Fibroblast of villous mesenchyme (primary cell): ENCODE results near the gene DDAH2. TPM values are rescaled to one million over a fixed set of nuclear protein-coding genes. Genes with fewer than 3 reads are reported as not detected.

Experiments
- DNase-seq: peaks from one replicate; pipeline ENCODE4 v3.0.0-alpha.2; 2010; ENCODE audit warnings: low read depth
- H3K4me3 ChIP-seq: 2 replicates; pipeline ENCODE4 v1.5.1; 2011; ENCODE audit warnings: low read depth, mild to moderate bottlenecking, low read length
- CTCF ChIP-seq: IDR thresholded peaks from 2 replicates; pipeline ENCODE4 v1.5.1; 2012; ENCODE audit warnings: low read depth, mild to moderate bottlenecking, low read length; ENCODE audit not compliant: insufficient read depth
- total RNA-seq: library from RNA; depleted of rRNA; stranded (reverse); fragments of >200 nt; gene quantifications from 2 replicates; pipeline ENCODE4 v1.2.3, GENCODE V29; 2012

The DDAH2 gene
- total RNA-seq = 60.5 and 68.0 TPM in 2 replicates

- TF ChIP-seq CTCF = no peak
- DNase-seq = no peak
- peak within 1 kb of the TSS; percentile 93 for H3K4me3 ChIP-seq
Observed at GRCh38 chr6:31728767-31729514, at the start of gene DDAH2. TSS of gene DDAH2 (minus strand) at chr6:31729299. CDS start at chr6:31729161, 138 bp downstream.

GRCh38 chr6:31778193-31778592 lies 49.1 kb upstream of the DDAH2 start:
- DNase-seq = no peak
- TF ChIP-seq CTCF = no peak
- H3K4me3 ChIP-seq = no peak overlapping the region

GRCh38 chr6:31777667-31778050 lies 48.6 kb upstream of the DDAH2 start:
- DNase-seq = no peak

GRCh38 chr6:31776989-31777666 lies 48.0 kb upstream of the DDAH2 start, which contains the start of gene VWA7:
TSS of gene VWA7 (minus strand) at chr6:31777328. CDS start at chr6:31776779, 549 bp downstream.
- H3K4me3 ChIP-seq = no peak within 1 kb of the TSS
- no peak for TF ChIP-seq CTCF
- DNase-seq = peak; percentile 66

More at GRCh38 chr6:31777667-31778050, 48.6 kb upstream of the DDAH2 start:
- TF ChIP-seq CTCF = no peak
- H3K4me3 ChIP-seq = no peak overlapping the region

DNA sequence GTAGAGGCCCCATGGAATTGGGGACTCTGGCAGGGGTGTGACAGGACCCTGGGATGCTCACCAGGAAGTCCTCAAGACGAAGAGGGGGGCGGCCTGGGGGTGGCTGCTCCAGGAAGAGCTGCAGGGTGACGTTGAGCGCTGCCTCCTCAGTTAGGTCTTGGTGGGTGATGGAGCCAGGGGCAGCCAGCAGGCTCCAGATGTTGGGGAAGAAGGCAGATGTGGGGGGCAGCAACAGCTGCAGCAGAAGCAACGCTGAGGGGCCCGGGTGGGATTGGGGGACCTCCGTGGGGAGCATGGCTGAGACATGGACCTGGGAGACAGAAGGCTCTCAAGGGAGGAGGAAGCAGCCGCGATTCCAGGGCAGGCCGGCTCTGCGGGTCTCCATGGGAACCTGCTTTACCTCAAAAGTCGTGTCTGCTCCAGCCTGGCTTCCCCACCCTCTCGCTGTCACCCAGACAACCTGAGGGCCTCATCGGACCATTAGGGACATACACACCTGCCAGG lies 47.4 kb upstream of the DDAH2 start:
- no peak for DNase-seq
- TF ChIP-seq CTCF = no peak
- H3K4me3 ChIP-seq = no peak overlapping the region

DNA sequence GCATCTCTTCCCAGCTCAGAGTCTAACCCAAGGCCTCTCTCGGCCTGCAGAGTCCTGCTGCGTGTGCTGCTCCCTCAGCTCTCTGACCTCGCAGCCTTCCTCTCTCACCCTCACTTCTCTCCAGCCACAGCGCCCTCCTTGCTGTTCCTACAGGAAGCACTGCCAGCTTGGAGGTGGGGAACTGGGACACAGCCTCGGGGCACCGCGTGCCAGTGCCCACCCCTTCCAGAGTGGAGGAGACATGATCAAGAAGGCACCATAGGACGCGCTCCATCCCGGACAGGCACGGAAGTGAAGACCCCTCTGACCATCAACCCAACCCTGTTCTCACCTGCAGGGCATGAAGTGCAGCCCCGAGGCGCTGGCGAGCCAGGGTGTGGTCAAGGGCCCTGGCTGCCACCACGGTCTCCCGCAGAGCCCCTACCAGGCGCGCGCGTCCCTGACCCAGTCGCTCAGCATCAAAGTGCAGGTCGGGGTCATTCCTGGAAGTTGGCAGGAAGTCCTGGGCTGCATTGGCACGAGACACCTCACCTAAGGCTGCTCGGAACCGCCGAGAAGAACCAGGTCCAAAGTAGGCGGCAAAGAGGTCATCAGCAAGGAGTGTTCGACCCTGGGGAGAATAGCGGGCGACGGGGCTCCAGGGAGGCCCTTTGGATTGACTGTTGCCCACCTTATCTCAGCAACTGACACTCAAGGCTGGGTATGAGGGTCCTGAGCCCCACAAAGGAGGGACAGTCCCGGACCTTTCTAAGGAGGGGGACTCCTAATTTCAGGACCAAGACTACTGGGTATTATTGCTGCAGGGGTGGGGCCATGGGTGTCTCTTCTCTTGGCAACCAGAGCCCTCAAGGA lies 46.8 kb upstream of the DDAH2 start:
- no peak for DNase-seq
- H3K4me3 ChIP-seq = no peak overlapping the region
- no peak for TF ChIP-seq CTCF
